ENCODE results near the gene TEAD3. TPM values are rescaled to one million over a fixed set of nuclear protein-coding genes. Genes with fewer than 3 reads are reported as not detected.

Gene TEAD3
- total RNA-seq, 2 experiments from 2014 or later: not detected

GRCh38 chr6:35500782-35501181 is 3.9 kb upstream of the TEAD3 start:
- CTCF ChIA-PET (ENCODE audit: unreplicated experiment): no interaction called here
- Histone ChIP-seq H3K27ac (ENCODE audit: low read depth, low read length, poor library complexity, severe bottlenecking) (no peak overlapping the region), H3K4me2 (ENCODE audit: low read length) (no peak overlapping the region), H3K9me2 (ENCODE audit: insufficient read depth, low read length) (no peaks in the 10 kb centered on the region), H3K4me1 (ENCODE audit: insufficient read depth, low read length, poor library complexity, severe bottlenecking) (peaks cover 8% of the 10 kb centered on the region), H4K20me1 (ENCODE audit: insufficient read depth, low read length) (no peaks in the 10 kb centered on the region), H3K9me3 (ENCODE audit: low read length) (no peaks in the 10 kb centered on the region), H2AFZ (ENCODE audit: low read length) (no peak overlapping the region), H3K79me2 (ENCODE audit: insufficient read depth, low read depth, low read length) (no peaks in the 10 kb centered on the region), H3K4me3 (ENCODE audit: low read depth, low read length, poor library complexity, severe bottlenecking) (no peak overlapping the region), H3K36me3 (ENCODE audit: insufficient read depth, low read length) (no peaks in the 10 kb centered on the region)
- no peak for DNase-seq (ENCODE audit: low spot score)
- BruUV-seq (replicated peaks): no TSS peak
- intact Hi-C loops (cut with micrococcal nuclease; ENCODE audit: unreplicated experiment): no loop called here
- TF ChIP-seq EZH2phosphoT487 (IDR thresholded peaks at IDR 0.05; ENCODE audit: borderline replicate concordance, low read depth, low read length): no peak
- TF ChIP-seq, protein P1, sequence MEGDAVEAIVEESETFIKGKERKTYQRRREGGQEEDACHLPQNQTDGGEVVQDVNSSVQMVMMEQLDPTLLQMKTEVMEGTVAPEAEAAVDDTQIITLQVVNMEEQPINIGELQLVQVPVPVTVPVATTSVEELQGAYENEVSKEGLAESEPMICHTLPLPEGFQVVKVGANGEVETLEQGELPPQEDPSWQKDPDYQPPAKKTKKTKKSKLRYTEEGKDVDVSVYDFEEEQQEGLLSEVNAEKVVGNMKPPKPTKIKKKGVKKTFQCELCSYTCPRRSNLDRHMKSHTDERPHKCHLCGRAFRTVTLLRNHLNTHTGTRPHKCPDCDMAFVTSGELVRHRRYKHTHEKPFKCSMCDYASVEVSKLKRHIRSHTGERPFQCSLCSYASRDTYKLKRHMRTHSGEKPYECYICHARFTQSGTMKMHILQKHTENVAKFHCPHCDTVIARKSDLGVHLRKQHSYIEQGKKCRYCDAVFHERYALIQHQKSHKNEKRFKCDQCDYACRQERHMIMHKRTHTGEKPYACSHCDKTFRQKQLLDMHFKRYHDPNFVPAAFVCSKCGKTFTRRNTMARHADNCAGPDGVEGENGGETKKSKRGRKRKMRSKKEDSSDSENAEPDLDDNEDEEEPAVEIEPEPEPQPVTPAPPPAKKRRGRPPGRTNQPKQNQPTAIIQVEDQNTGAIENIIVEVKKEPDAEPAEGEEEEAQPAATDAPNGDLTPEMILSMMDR (conservative IDR thresholded peaks at IDR 0.05; ENCODE audit: low read length): no peak
- POLR2A ChIA-PET: no interaction called here

- H3K36me3 ChIP-seq (ENCODE audit: insufficient read depth, low read length): no peaks in the 10 kb centered on the region
- no peak overlapping the region for H3K4me3 ChIP-seq (ENCODE audit: low read depth, low read length, poor library complexity, severe bottlenecking)
- no peaks in the 10 kb centered on the region for H4K20me1 ChIP-seq (ENCODE audit: insufficient read depth, low read length)
- CTCF ChIA-PET (ENCODE audit: unreplicated experiment): no interaction called here
- intact Hi-C loops (cut with micrococcal nuclease; ENCODE audit: unreplicated experiment): no loop called here
- H3K9me3 ChIP-seq (ENCODE audit: low read length): no peaks in the 10 kb centered on the region
- H3K27ac ChIP-seq (ENCODE audit: low read depth, low read length, poor library complexity, severe bottlenecking): no peak overlapping the region
- no peak overlapping the region for H3K4me2 ChIP-seq (ENCODE audit: low read length)
- no peak for TF ChIP-seq EZH2phosphoT487 (IDR thresholded peaks at IDR 0.05; ENCODE audit: borderline replicate concordance, low read depth, low read length)
- TF ChIP-seq, protein P1 (conservative IDR thresholded peaks at IDR 0.05; ENCODE audit: low read length): no peak
- no peak for DNase-seq (ENCODE audit: low spot score)
- H2AFZ ChIP-seq (ENCODE audit: low read length): no peak overlapping the region
- no TSS peak for BruUV-seq (replicated peaks)
- H3K4me1 ChIP-seq (ENCODE audit: insufficient read depth, low read length, poor library complexity, severe bottlenecking): peaks cover 9% of the 10 kb centered on the region
- POLR2A ChIA-PET: no interaction called here
- H3K79me2 ChIP-seq (ENCODE audit: insufficient read depth, low read depth, low read length): no peaks in the 10 kb centered on the region
- no peaks in the 10 kb centered on the region for H3K9me2 ChIP-seq (ENCODE audit: insufficient read depth, low read length)
These were observed 2.5 kb upstream of the TEAD3 start for GRCh38 chr6:35499372-35499771.

GRCh38 chr6:35498422-35499067 is 1.7 kb upstream of the TEAD3 start:
- no TSS peak for BruUV-seq (replicated peaks)
- no peak overlapping the region for H3K27ac ChIP-seq (ENCODE audit: low read depth, low read length, poor library complexity, severe bottlenecking)
- H3K9me2 ChIP-seq (ENCODE audit: insufficient read depth, low read length): no peaks in the 10 kb centered on the region
- H3K4me1 ChIP-seq (ENCODE audit: insufficient read depth, low read length, poor library complexity, severe bottlenecking): peaks cover 14% of the 10 kb centered on the region
- intact Hi-C loops (cut with micrococcal nuclease; ENCODE audit: unreplicated experiment): no loop called here
- no peak overlapping the region for H3K4me3 ChIP-seq (ENCODE audit: low read depth, low read length, poor library complexity, severe bottlenecking)
- H4K20me1 ChIP-seq (ENCODE audit: insufficient read depth, low read length): no peaks in the 10 kb centered on the region
- ChIA-PET POLR2A (no interaction called here), CTCF (ENCODE audit: unreplicated experiment) (interaction anchor here (0.9 kb wide), 1 partner anchor 24 kb away, joined by 12 read pairs; no protein-coding TSS in a partner anchor)
- H3K4me2 ChIP-seq (ENCODE audit: low read length): peak overlapping the region; percentile 89; the same call in 1 of the 2 replicates
- H3K36me3 ChIP-seq (ENCODE audit: insufficient read depth, low read length): no peaks in the 10 kb centered on the region
- no peaks in the 10 kb centered on the region for H3K79me2 ChIP-seq (ENCODE audit: insufficient read depth, low read depth, low read length)
- DNase-seq (ENCODE audit: low spot score): no peak
- H3K9me3 ChIP-seq (ENCODE audit: low read length): no peaks in the 10 kb centered on the region
- H2AFZ ChIP-seq (ENCODE audit: low read length): no peak overlapping the region
- TF ChIP-seq, protein P1 (conservative IDR thresholded peaks at IDR 0.05; ENCODE audit: low read length): no peak
- no peak for TF ChIP-seq EZH2phosphoT487 (IDR thresholded peaks at IDR 0.05; ENCODE audit: borderline replicate concordance, low read depth, low read length)
